ENCODE measurements around the gene CACNA1B.

CACNA1B gene

GRCh38 chr9:138040446-138041430, 163.2 kb downstream of the CACNA1B start:
- no peak for DNase-seq (ENCODE audit: low spot score)

- DNase-seq (ENCODE audit: low spot score), result no peak
These were observed 164.6 kb downstream of the CACNA1B start for GRCh38 chr9:138042146-138042545.

- no peak for DNase-seq (ENCODE audit: low spot score)
These were observed 165.1 kb downstream of the CACNA1B start for GRCh38 chr9:138042640-138043039.

- no peak for DNase-seq (ENCODE audit: low spot score)
These were observed 165.5 kb downstream of the CACNA1B start for GRCh38 chr9:138043061-138043410.

- DNase-seq (ENCODE audit: low spot score), result no peak
These were observed 166.1 kb downstream of the CACNA1B start for GRCh38 chr9:138043411-138044345.

GRCh38 chr9:138044485-138045383, 167.2 kb downstream of the CACNA1B start:
- no peak for DNase-seq (ENCODE audit: low spot score)

DNA sequence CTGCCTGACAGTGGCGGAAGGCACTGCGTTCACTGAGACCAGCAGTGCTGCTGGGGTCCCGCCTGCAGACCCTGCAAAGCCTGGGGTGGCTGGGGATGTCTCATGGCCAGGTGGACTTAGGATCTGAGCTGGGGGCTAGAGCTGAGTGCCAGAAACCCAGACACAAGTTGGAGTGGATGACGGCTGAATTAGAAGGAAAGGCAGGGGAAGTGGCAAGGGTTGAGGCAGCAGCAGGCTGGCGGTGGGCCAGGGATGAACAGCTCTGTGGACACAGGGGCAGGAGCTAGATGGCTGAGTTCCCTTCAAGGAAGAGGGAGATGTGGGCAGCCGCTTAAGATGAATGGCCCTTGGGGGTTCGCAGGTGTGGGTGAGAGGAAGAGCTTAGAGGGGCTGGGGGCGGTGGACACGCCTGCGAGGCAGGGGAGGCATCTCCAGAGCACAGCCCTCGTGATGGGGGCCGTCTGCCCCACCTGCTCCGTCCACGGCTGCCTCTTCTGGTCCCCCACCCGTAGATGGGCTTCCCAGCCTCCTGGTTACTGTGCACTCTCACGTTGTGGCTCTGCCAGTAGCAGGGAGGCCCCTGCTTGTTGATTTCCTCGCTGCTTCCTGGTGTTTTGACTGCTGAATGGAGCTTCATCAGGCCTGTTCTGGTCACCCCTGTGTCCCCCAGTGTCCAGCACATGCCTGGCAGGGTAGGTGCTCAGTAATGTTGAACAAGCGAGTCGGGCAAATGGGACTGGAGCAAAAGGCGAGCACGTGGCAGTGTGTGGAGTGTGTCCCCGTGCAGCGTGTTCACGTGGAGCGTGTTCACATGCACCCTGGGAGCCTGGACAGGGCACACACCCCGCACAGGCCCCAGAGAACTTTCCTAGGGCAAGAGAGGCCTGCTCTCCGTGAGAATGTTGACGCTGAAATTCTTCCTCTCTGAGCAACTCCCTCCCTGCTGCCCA, 168.2 kb downstream of the CACNA1B start:
- no peak for DNase-seq (ENCODE audit: low spot score)

GRCh38 chr9:138046641-138047301, 169.2 kb downstream of the CACNA1B start:
- no peak for DNase-seq (ENCODE audit: low spot score)

GRCh38 chr9:138047469-138048040, 170.0 kb downstream of the CACNA1B start:
- no peak for DNase-seq (ENCODE audit: low spot score)

DNA sequence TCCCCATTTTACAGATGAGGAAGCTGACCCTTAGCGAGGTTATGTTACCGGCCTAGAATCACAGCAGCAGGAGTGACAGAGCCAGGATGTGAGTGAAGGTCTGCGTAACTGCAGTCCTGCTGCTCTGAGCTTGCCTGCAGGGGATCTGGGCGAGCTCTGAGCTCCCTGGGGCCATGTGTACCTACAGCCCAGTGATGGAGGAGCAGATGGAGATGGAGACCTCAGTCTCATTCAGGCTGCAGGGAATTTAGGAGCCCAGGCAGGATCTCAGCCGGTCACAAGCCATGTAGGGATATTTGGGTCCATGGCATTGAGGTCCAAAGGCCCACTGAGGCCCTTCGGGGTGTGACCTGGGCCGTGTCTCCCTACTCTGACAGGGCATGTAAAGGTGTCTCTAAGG, 170.6 kb downstream of the CACNA1B start:
- DNase-seq (ENCODE audit: low spot score), result no peak

DNA sequence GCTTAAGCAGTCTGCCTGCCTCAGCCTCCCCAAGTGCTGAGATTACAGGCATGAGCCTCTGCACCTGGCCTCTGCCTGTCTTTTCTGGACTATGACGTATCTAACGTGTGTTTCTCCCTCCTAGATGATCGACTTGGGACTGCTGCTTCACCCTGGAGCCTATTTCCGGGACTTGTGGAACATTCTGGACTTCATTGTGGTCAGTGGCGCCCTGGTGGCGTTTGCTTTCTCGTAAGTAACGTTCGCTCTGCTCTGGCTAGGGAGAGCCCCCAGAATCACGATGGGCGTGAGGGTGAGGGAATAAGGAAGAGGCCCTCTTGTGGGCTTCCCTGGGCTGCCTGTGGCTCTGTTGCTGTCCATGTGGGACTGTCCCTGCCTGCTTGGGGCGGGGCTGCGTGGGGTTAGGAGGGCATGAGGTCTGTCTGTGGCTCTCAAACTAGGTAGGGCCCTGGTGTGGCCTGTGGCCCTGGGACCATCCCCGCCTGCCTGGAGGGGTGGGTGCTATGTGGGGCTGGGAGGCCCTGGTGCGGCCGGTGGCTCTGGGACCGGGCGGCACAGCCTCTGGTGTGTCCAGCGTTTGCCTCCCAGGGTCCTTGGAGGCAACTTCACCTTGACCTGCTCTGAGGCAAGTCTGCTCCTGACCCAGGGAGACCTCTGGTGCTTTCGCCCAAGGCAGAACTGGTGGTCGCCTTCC, 171.7 kb downstream of the CACNA1B start:
- no peak for DNase-seq (ENCODE audit: low spot score)

DNA sequence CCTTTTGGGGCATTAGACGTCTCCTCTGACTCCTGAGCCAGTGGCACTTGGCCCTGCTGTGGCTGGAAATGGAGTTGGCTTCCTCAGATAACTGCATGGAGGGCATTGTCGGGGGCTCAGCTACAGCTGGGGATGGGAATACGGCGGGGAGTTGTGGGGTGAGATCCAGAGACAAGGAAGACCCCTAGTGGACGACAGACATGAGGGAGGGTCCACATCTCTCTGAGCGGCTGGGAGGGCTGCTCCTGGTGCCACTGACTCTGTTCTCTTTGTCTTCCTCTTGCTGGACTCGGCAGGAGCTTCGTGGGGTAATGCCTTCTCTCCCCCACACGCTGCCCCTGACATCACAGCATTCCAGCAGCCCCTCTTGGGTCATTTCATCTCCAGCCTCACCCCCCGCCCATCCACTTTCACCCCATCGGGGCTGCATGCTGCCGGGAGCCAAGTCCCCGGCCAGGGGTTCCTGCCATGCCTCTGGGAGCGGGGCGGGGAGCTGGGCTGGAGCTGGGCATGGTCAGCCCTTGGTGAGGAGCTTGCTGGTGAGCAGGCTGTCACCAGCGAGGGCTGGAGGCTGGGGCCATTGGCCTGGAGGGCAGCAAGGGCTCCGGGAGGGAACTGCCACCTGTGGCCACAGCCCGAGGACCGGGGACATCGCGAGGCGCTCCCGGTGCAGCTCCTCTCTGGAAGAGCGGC, 172.3 kb downstream of the CACNA1B start:
- no peak for DNase-seq (ENCODE audit: low spot score)

DNA sequence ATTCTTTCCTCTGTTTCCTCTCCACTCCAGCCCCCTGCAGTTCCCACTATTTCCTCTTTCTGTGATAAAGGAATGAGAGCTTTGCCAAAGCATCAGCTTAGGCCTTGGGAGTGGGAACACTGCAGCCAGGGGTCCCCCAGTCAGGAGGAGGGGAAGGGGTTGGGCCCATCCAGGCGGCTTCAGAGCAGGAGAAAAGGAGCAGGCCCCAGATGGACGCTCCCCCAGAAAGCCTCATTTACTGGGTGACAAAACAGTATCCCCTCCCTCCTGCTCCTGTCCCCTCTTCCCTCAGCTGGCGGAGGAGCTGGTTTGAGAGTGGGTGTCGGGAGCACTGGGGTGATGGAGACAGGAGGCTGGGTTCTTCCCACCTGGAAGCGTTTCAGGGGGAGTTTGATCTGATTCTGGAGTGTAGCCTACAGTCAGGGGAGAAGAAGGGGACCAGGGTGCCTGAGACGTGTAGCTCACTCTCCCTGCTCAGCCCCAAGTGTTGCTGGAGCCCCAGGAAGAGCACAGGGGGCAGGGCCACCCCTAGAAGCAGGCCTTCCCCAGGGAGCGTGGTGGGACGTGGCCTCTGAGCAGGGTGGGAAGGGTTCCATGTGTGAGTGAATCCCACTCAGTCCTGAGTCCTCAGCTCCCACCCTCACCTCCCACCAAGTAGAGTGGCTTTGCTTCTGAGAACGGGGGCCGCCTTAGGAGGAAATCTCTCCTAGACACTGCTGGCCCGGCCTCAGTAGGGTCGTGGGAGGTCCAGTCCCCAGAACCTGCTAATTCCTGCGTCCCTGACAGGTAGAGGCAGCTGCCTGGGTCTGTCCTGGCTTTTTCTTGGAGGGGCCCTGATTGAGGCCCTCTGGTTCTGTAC, 173.1 kb downstream of the CACNA1B start:
- no peak for DNase-seq (ENCODE audit: low spot score)

GRCh38 chr9:138051586-138052321, 174.2 kb downstream of the CACNA1B start:
- no peak for DNase-seq (ENCODE audit: low spot score)

- DNase-seq (ENCODE audit: low spot score), result no peak
These were observed 174.7 kb downstream of the CACNA1B start for GRCh38 chr9:138052322-138052615.

- no peak for DNase-seq (ENCODE audit: low spot score)
These were observed 175.2 kb downstream of the CACNA1B start for GRCh38 chr9:138052635-138053320.
